Hepatocyte (in vitro differentiated cells): ENCODE data around the gene MORN3.

ENCODE experiments used
- EZH2 ChIP-seq: fragments of 200-600 bp; sonication (generic); IDR thresholded peaks from 2 replicates; pipeline ENCODE4 v1.6.1; 2016; ENCODE audit warnings: antibody characterized with exemption, mild to moderate bottlenecking, borderline replicate concordance
- EZH2phosphoT487 ChIP-seq: fragments of 200-600 bp; sonication (generic); IDR thresholded peaks from one replicate; pipeline ENCODE4 v1.6.1; 2018; ENCODE audit warnings: antibody characterized with exemption, mild to moderate bottlenecking, low read depth, moderate library complexity; ENCODE audit not compliant: unreplicated experiment, severe bottlenecking
- TF ChIP-seq, protein P1 (sequence below): fragments of 200-600 bp; sonication (generic); IDR thresholded peaks from 2 replicates; pipeline ENCODE4 v1.5.1; 2016; ENCODE audit warnings: antibody characterized with exemption, mild to moderate bottlenecking; ENCODE audit not compliant: poor library complexity

GRCh38 chr12:121702944-121703343, 33.5 kb upstream of the MORN3 start:
- TF ChIP-seq EZH2phosphoT487 (no peak), EZH2 (no peak)
- TF ChIP-seq, protein P1, sequence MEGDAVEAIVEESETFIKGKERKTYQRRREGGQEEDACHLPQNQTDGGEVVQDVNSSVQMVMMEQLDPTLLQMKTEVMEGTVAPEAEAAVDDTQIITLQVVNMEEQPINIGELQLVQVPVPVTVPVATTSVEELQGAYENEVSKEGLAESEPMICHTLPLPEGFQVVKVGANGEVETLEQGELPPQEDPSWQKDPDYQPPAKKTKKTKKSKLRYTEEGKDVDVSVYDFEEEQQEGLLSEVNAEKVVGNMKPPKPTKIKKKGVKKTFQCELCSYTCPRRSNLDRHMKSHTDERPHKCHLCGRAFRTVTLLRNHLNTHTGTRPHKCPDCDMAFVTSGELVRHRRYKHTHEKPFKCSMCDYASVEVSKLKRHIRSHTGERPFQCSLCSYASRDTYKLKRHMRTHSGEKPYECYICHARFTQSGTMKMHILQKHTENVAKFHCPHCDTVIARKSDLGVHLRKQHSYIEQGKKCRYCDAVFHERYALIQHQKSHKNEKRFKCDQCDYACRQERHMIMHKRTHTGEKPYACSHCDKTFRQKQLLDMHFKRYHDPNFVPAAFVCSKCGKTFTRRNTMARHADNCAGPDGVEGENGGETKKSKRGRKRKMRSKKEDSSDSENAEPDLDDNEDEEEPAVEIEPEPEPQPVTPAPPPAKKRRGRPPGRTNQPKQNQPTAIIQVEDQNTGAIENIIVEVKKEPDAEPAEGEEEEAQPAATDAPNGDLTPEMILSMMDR, result no peak
